HCT116 (cell line): ENCODE measurements around the gene GPATCH2L. TPM values are rescaled to one million over a fixed set of nuclear protein-coding genes. Genes with fewer than 3 reads are reported as not detected.

Experiments
- ATAC-seq: fragments of 200-7000 bp; cut with Tn5 transposase; 2 replicates; pipeline ENCODE4 v1.9.1; 2020; ENCODE audit warnings: mild to moderate bottlenecking, moderate library complexity
- BruUV-seq: library from RNA; stranded (reverse); fragments of 400-500 nt; replicated peaks from 2 replicates; lab custom pipeline; 2021; lab: Mats Ljungman, UMichigan
- CTCF ChIA-PET: fragments of 300-600 bp; sonication (Branson Sonifier 250); formaldehyde crosslinking; loops from one replicate; lab custom pipeline; 2021; ENCODE audit warnings: antibody characterized with exemption; lab: Charles Lee
- POLR2A ChIA-PET: fragments of 300-600, 350-600 bp; sonication (Branson Sonifier 250); formaldehyde crosslinking; loops from one replicate; lab custom pipeline; 2021; ENCODE audit warnings: antibody characterized with exemption; lab: Charles Lee
- RAD21 ChIA-PET, 2 experiments: fragments of 300-600 bp; sonication (Branson Sonifier 250); formaldehyde crosslinking; loops; one replicate each; lab custom pipeline; 2023; ENCODE audit warnings: low total read pairs in 2 of 2; ENCODE audit not compliant: uncharacterized antibody in 2 of 2, unreplicated experiment in 2 of 2, low non-redundant PET in 1 of 2; lab: Charles Lee
- DNase-seq: peaks from one replicate; pipeline ENCODE4 v3.0.0-alpha.2; 2010; ENCODE audit warnings: low read depth, low spot score
- H2AFZ ChIP-seq: fragments of 200-600 bp; shearing (Covaris generic), sonication (generic); 2 replicates; pipeline ENCODE4 v1.6.1; 2017; ENCODE audit warnings: low read depth, mixed run types, mixed read lengths, antibody characterized with exemption, low read length; ENCODE audit not compliant: poor library complexity, severe bottlenecking
- H3K27ac ChIP-seq: 2 replicates; pipeline ENCODE4 v1.5.1; 2012; ENCODE audit warnings: low read depth, low read length
- H3K27me3 ChIP-seq: fragments of 200-600 bp; sonication (generic); 2 replicates; pipeline ENCODE4 v1.6.1; 2016; ENCODE audit warnings: mixed run types, low read length, mixed read lengths; ENCODE audit not compliant: insufficient read depth
- H3K36me3 ChIP-seq, 2 experiments: fragments of 200-500 bp in 1 of 2; fragments of 200-600 bp in 1 of 2; sonication (Bioruptor generic) in 1 of 2; sonication (generic) in 1 of 2; 2 replicates each; pipeline versions ENCODE4 v1.5.1 to v1.6.1; 2014 to 2016; ENCODE audit warnings: low read length in 2 of 2, inconsistent platforms in 1 of 2, mixed read lengths in 1 of 2, mixed run types in 1 of 2; ENCODE audit not compliant: insufficient read depth in 2 of 2, control insufficient read depth in 1 of 2
- H3K4me1 ChIP-seq, 2 experiments: fragments of 200-600 bp in 1 of 2; sonication (generic) in 1 of 2; 2 replicates each; pipeline versions ENCODE4 v1.5.1 to v1.6.1; 2012 to 2017; ENCODE audit warnings: low read length in 2 of 2, inconsistent platforms in 1 of 2, mild to moderate bottlenecking in 1 of 2, mixed read lengths in 1 of 2, mixed run types in 1 of 2, moderate library complexity in 1 of 2; ENCODE audit not compliant: insufficient read depth in 2 of 2, control insufficient read depth in 1 of 2
- H3K4me2 ChIP-seq: fragments of 200-600 bp; sonication (generic); 2 replicates; pipeline ENCODE4 v1.6.1; 2017; ENCODE audit warnings: mixed run types, low read length, mixed read lengths
- H3K4me3 ChIP-seq, 2 experiments: fragments of 200-600 bp in 1 of 2; sonication (generic) in 1 of 2; replicated peaks in 1 of 2; 2 replicates each; pipeline ENCODE4 v1.5.1; 2011 to 2016; ENCODE audit warnings: low read length in 2 of 2, control low read depth in 1 of 2, low read depth in 1 of 2, mild to moderate bottlenecking in 1 of 2, mixed read lengths in 1 of 2, mixed run types in 1 of 2
- H3K79me2 ChIP-seq: fragments of 200-600 bp; sonication (generic); 2 replicates; pipeline ENCODE4 v1.6.1; 2017; ENCODE audit warnings: mild to moderate bottlenecking, mixed run types, low read length, moderate library complexity, mixed read lengths; ENCODE audit not compliant: insufficient read depth
- H3K9ac ChIP-seq: fragments of 200-600 bp; sonication (generic); 2 replicates; pipeline ENCODE4 v1.6.1; 2016; ENCODE audit warnings: low read length, mixed read lengths
- H3K9me2 ChIP-seq: fragments of 200-600 bp; sonication (generic), shearing (Covaris generic); 2 replicates; pipeline ENCODE4 v1.6.1; 2017; ENCODE audit warnings: mixed run types, mild to moderate bottlenecking, moderate library complexity; ENCODE audit not compliant: insufficient read depth
- H3K9me3 ChIP-seq, 2 experiments: fragments of 200-500 bp in 1 of 2; fragments of 200-600 bp in 1 of 2; sonication (Bioruptor generic) in 1 of 2; sonication (generic) in 1 of 2; 2 replicates each; pipeline ENCODE4 v1.6.1; 2014 to 2017; ENCODE audit warnings: low read length in 2 of 2, mixed read lengths in 2 of 2, inconsistent platforms in 1 of 2, low read depth in 1 of 2, mild to moderate bottlenecking in 1 of 2, mixed run types in 1 of 2, moderate library complexity in 1 of 2; ENCODE audit not compliant: control insufficient read depth in 1 of 2, insufficient read depth in 1 of 2
- H4K20me1 ChIP-seq: fragments of 200-600 bp; sonication (generic), shearing (Covaris generic); 2 replicates; pipeline ENCODE4 v1.6.1; 2017; ENCODE audit warnings: mixed run types, mild to moderate bottlenecking, moderate library complexity; ENCODE audit not compliant: insufficient read depth
- ATF3 ChIP-seq: IDR thresholded peaks from 2 replicates; pipeline ENCODE4 v1.6.1; 2012
- CBX3 ChIP-seq: IDR thresholded peaks from 2 replicates; pipeline ENCODE4 v1.6.1; 2012; ENCODE audit warnings: low read depth
- CEBPB ChIP-seq: IDR thresholded peaks from 2 replicates; pipeline ENCODE4 v1.6.1; 2012; ENCODE audit warnings: low read depth
- CTCF ChIP-seq, 3 experiments: fragments of 200-600 bp in 1 of 3; sonication (generic) in 1 of 3; IDR thresholded peaks in 2 of 3; conservative IDR thresholded peaks in 1 of 3; 2 replicates each; pipeline ENCODE4 v1.5.1; 2012 to 2017; ENCODE audit warnings: low read depth in 2 of 3, low read length in 2 of 3, antibody characterized with exemption in 1 of 3, borderline replicate concordance in 1 of 3, control low read depth in 1 of 3, mild to moderate bottlenecking in 1 of 3, mixed read lengths in 1 of 3, mixed run types in 1 of 3, moderate library complexity in 1 of 3; ENCODE audit not compliant: insufficient read depth in 1 of 3
- EGR1 ChIP-seq: IDR thresholded peaks from 2 replicates; pipeline ENCODE4 v1.6.1; 2012; ENCODE audit warnings: low read depth
- EZH2 ChIP-seq: fragments of 200-600 bp; sonication (generic); IDR thresholded peaks from 2 replicates; pipeline ENCODE4 v1.6.1; 2017; ENCODE audit warnings: antibody characterized with exemption, mixed run types
- EZH2phosphoT487 ChIP-seq: fragments of 200-600 bp; IDR thresholded peaks from 2 replicates; pipeline ENCODE4 v1.6.1; 2018; ENCODE audit warnings: antibody characterized with exemption, borderline replicate concordance
- FOSL1 ChIP-seq: IDR thresholded peaks from 2 replicates; pipeline ENCODE4 v1.6.1; 2012; ENCODE audit warnings: low read depth
- JUND ChIP-seq: IDR thresholded peaks from 2 replicates; pipeline ENCODE4 v1.6.1; 2012
- POLR2A ChIP-seq: IDR thresholded peaks from 2 replicates; pipeline ENCODE4 v1.7.0; 2011; ENCODE audit warnings: borderline replicate concordance; ENCODE audit not compliant: insufficient read depth, insufficient read length; ENCODE audit errors: extremely low read depth
- SIN3A ChIP-seq: IDR thresholded peaks from 2 replicates; pipeline ENCODE4 v1.6.1; 2012; ENCODE audit warnings: low read depth
- SP1 ChIP-seq: IDR thresholded peaks from 2 replicates; pipeline ENCODE4 v1.6.1; 2012; ENCODE audit warnings: low read depth
- SRF ChIP-seq: IDR thresholded peaks from 2 replicates; pipeline ENCODE4 v1.6.1; 2012; ENCODE audit warnings: low read depth
- TCF7L2 ChIP-seq: IDR thresholded peaks from 2 replicates; pipeline ENCODE4 v1.7.0; 2011; ENCODE audit warnings: borderline replicate concordance, inconsistent platforms; ENCODE audit not compliant: insufficient read depth, insufficient read length; ENCODE audit errors: extremely low read depth
- YY1 ChIP-seq: IDR thresholded peaks from 2 replicates; pipeline ENCODE4 v1.6.1; 2011; ENCODE audit warnings: low read length, low read depth, moderate library complexity, mild to moderate bottlenecking; ENCODE audit not compliant: insufficient replicate concordance; ENCODE audit errors: extremely low read depth
- ZBTB33 ChIP-seq: IDR thresholded peaks from 2 replicates; pipeline ENCODE4 v1.6.1; 2011; ENCODE audit warnings: mild to moderate bottlenecking, low read length, moderate library complexity; ENCODE audit not compliant: insufficient replicate concordance; ENCODE audit errors: extremely low read depth
- ZFX ChIP-seq: fragments of 450-650 bp; IDR thresholded peaks from 2 replicates; pipeline ENCODE4 v1.6.1; 2017
- ZNF274 ChIP-seq: fragments of 200-500 bp; sonication (Bioruptor generic); IDR thresholded peaks from 2 replicates; pipeline ENCODE4 v1.6.1; 2014; ENCODE audit warnings: mild to moderate bottlenecking, low read depth, low read length, inconsistent platforms
- intact Hi-C: fragments of 100-400 bp; cut with micrococcal nuclease; formaldehyde crosslinking; loops from 2 replicates; pipeline ENCODE4 v1.10.0; 2022
- total RNA-seq: library from RNA; stranded (reverse); gene quantifications from one replicate; pipeline ENCODE4 v1.2.1, GENCODE V29; 2021; ENCODE audit not compliant: unreplicated experiment
- TF ChIP-seq, protein P1 (sequence below): IDR thresholded peaks from 2 replicates; pipeline ENCODE4 v1.6.1; 2012

The GPATCH2L gene
- total RNA-seq, 1 experiment from 2014 or later: 49.2 TPM

GRCh38 chr14:76175942-76176341, 24.2 kb downstream of the GPATCH2L start:
- POLR2A ChIA-PET: no interaction called here
- Histone ChIP-seq H3K27me3 (no peaks in the 10 kb centered on the region), H3K36me3 (peaks cover 24 to 25% of the 10 kb centered on the region in 2 experiments; a peak in 3 of 4 replicates), H3K79me2 (peaks cover 42% of the 10 kb centered on the region), H3K4me2 (no peak overlapping the region), H3K9me3 (no peaks in the 10 kb centered on the region), H3K9ac (no peak overlapping the region), H3K9me2 (no peaks in the 10 kb centered on the region), H3K27ac (no peak overlapping the region), H4K20me1 (no peaks in the 10 kb centered on the region), H2AFZ (no peak overlapping the region), H3K4me1 (no peaks in the 10 kb centered on the region), H3K4me3 (no peak overlapping the region)
- ATAC-seq: no peak
- RAD21 ChIA-PET: no interaction called here
- no peak for TF ChIP-seq CBX3
- no peak for TF ChIP-seq FOSL1
- TF ChIP-seq TCF7L2: no peak
- TF ChIP-seq EZH2phosphoT487: no peak
- TF ChIP-seq CTCF (IDR thresholded peaks at IDR 0.05 in 2 of 3, conservative IDR thresholded peaks at IDR 0.05 in 1 of 3; ENCODE audit: borderline replicate concordance in 1 of 3, insufficient read depth in 1 of 3, low read depth in 2 of 3, low read length in 2 of 3): no peak
- TF ChIP-seq EGR1: no peak
- TF ChIP-seq SP1: no peak
- TF ChIP-seq ATF3: no peak
- TF ChIP-seq YY1: no peak
- TF ChIP-seq, protein P1, sequence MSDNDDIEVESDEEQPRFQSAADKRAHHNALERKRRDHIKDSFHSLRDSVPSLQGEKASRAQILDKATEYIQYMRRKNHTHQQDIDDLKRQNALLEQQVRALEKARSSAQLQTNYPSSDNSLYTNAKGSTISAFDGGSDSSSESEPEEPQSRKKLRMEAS: no peak
- no peak for TF ChIP-seq SRF
- TF ChIP-seq POLR2A: no peak
- TF ChIP-seq ZFX: no peak
- TF ChIP-seq CEBPB: no peak
- no peak for TF ChIP-seq SIN3A
- TF ChIP-seq JUND: no peak
- TF ChIP-seq EZH2: no peak
- no peak for TF ChIP-seq ZNF274
- no peak for TF ChIP-seq ZBTB33
- CTCF ChIA-PET: no interaction called here
- intact Hi-C loops: no loop called here
- DNase-seq: no peak
- no TSS peak for BruUV-seq
